Measurements from ENCODE around the gene ATG7.

The ATG7 gene

DNA sequence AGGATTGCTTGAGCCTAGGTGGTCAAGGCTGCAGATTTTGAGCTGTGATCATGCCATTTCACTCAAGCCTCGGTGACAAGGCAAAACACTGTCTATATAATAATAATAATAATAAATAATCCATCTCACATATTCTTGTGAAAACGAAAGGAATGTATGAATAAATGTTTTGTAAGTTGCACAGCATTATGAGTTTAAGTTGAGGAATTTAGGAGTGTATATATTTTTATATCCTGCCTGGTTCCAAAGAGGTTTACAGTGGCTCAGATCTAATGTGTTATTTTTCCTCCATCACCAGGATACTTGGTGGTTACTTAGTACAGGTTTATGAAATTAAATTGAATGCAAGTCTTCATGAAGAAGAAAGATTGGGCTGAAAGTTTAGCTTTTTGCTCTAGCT, 77.2 kb downstream of the ATG7 start:
- DNase-seq (ENCODE audit: low read depth, low spot score) = no peak

DNA sequence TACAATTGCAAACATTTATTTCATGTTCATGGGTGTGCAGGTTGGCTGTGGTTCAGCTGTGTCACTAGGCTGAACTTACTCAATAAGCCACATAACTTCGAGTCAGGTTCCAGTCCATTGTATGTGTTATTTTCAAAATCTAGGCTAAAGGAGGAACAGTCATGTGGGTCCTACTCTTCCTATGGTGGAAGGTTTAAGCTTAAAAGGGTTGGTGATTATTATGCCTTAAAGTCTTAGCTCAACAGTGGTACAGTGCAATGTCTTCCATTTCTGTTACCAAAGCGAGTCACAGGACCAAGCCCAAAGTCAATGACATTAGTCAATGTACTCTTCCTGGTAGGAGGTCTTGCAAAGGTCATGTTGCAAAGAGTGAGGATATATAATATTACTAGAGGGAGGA, 78.2 kb downstream of the ATG7 start:
- no peak for DNase-seq (ENCODE audit: low read depth, low spot score)

DNA sequence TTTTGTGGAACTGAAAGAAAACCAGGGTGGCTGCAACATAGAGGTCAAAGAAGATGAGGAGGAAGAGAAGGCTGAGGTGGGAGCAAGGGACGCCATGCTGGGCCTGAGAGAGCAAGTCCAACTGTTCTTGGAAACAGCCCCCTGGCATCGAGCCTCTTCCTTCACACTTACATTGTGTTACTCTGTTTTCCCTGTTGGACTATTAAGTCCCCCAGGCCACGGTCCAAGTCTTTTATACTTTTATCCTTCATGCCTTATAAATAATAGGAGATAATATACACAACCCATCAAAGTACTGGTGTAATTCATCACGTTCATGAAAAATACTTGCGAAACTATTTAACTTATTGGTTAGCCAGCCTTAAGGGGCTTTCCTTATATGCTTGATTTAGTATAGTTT, 79.3 kb downstream of the ATG7 start:
- DNase-seq (ENCODE audit: low read depth, low spot score) = no peak

DNA sequence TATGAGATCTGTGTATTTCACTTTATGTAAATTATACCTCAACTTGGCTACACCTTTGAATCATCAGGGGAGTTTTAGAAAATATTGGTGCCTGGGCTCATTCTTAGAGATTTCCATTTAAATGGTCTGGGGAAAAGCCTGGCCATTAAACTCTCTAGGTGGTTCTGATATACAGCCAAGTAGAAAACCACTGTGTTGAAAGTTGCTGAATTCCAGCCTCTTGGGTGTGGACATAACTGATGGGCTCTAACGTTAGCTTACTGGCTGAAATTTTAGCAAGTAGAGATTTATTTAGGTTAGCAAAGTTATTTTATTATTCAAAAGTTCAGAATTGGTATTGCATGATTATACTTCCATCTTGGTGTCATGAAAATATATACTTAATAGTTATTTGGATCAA, 84.1 kb downstream of the ATG7 start:
- DNase-seq (ENCODE audit: low read depth, low spot score) = no peak

DNA sequence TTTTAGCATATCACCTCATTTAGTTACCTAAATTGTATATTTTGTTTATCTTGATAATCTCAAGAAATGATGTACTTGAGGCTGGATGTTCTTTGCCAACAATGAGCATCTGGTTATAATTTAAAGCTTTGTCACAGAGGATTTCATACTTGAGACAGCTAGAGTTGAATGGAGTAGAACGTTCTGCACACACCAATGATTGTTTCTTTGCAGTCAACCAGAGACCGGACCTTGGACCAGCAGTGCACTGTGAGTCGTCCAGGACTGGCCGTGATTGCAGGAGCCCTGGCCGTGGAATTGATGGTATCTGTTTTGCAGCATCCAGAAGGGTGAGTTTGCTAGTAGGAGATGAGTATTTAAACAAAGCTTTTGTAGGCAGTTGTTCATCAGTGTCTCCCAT, 90.4 kb downstream of the ATG7 start:
- DNase-seq (ENCODE audit: low read depth, low spot score) = no peak

DNA sequence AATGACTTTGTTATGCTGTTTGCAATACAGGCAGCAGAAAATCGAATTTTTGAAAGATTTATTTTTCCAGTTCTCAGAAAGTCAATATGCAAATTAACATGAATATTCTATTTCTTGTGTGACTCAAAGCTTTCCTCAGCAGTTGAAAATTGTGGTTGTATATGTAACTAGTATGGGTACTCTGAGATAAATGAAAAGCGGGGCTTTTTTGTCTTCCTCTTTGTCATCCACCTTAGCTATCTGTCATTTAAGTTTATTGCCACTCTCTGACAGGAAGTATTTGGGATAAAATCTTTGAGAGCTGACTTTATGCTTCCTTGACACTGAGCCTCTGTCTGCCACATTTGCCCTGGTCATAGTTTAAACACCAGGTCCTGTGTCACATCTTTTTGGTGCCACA, 91.5 kb downstream of the ATG7 start:
- no peak for DNase-seq (ENCODE audit: low read depth, low spot score)

DNA sequence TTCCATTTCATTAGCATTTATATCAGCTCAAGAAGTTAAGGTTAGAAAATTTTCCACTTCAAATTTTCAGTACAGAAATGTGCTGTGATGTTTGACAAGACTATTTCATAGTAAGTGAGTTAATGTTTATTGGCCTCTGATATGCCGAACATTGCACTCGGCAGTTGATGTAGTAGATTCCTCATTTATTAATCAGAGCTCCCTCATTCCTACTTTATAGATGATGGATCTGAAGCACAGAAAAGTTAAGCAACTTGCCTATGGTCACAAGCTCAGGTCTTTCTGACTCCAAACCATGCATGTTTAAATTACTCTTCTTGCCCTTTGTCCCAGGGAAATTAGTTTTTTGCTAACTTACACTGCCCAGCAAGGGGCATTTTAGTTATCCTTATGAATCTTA, 92.0 kb downstream of the ATG7 start:
- DNase-seq (ENCODE audit: low read depth, low spot score) = no peak

DNA sequence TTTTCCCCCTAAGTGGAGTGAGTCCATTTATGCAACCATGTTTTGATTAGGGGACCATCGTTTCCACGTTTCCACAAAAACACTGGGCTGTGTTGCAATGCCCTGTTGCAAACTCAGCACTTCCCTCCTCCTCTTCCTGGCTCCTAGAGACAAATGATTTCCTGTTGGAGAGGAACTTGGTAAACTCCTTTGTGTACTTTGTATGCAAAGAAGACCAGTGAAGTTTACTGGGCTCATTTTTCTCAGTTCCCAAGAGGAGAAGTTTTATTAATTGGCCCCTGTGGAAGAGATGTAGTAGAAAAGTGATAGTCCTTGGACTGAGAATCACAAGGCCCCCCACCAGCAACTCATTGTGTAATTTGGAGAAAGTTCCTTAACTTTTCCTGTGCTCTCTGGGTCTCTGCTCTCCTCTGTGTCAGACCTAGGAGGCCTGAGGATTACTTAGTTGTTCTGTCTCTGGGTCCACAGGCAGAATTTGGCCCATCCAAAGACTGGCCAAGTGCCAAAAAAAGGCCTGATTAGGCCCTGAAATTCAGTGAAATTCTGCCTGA, 95.0 kb downstream of the ATG7 start:
- DNase-seq (ENCODE audit: low read depth, low spot score) = no peak

DNA sequence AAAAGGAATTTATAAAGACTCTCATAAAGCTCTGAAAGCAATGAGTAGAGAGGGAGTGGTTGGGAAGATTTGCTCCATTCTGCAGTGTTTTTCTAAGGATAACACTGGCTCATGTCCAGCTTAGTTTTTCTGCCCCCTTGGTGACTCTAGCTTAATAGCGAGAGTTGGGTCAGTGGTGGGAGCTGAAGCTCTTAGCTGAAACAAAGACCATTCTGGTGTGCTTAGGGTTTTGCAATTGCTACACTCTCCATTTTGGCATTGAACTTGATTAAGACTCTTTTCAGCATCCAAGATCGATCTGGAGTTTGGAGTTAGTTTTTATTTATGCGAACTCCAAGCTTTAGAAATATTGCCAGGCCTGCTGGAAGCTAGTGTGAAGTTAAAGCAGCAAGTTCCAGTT, 98.0 kb downstream of the ATG7 start:
- no peak for DNase-seq (ENCODE audit: low read depth, low spot score)

DNA sequence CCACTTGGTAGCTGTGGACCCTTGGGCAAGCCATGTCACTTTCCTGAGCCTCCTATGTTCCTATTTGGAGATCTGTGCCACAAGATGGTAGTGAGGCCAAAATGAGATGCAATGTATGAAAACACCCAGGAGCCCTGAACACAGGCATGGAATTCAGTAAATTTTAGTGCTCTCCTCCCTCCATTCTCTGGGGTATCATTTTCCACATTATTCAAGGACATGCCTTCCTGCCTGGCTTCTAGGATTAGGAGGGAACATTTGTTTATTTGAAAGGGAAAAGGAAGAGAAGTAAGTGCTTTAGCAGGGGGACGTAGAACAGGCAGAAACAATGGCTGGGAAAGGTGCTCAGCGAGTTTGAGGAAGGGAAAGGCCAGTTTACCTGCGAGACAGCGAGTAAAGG, 98.8 kb downstream of the ATG7 start:
- no peak for DNase-seq (ENCODE audit: low read depth, low spot score)

DNA sequence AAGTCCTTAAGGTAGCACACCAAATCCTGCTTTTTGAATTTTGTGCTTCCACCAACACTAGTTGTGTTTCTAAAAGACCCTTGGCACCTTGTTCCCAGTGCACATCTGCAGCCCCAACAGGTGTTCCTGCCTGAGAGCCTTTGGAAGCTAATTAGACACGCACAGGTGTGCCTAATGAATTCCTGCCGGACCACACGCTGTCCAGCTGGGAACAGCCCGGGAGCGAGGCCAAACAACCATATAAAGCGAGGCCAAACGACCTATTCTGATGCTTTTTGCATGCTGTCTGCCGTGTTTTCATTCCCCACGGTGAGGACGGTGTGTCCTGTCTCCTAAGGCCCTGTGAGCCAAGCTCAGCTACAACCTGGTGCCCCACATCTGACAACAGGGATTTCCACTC, 99.5 kb downstream of the ATG7 start:
- no peak for DNase-seq (ENCODE audit: low read depth, low spot score)

DNA sequence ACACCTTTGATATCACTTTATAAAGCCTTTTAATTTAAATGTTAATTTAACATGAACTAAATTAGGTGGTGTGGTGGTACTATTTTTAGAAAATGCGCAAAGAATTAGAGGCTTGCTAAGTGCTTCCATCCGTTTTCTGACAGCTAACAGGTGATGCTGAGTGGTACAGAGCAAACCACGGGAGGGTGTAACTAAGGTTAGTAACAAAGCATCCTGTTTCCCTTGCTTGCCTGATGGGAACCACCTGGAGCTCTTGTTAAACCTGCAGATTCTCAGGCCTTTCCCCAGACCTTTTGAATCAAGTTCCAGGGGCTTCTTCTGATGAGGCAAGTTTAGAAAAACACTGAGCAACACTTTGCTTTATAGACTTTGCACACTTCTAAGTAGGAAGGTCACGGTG, 101.0 kb downstream of the ATG7 start:
- no peak for DNase-seq (ENCODE audit: low read depth, low spot score)

DNA sequence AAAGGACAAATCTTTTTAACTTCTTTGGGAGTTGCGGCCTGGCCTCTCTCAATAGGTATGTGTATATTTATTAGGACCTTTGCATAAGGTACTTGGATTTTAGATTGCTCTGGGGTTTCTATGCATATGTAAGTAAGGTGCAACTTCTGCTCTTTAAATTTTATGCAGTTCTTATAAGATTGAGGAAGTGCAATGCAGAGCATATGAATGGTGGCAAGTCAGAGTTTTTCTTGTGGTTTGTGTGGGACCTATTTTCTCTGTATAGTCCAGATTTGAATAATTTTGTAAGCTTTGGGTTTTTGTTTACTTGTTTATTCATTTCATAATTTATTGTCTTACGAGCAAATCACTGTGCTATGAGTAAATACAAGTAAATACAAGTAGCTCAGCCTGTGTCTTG, 101.5 kb downstream of the ATG7 start:
- no peak for DNase-seq (ENCODE audit: low read depth, low spot score)

DNA sequence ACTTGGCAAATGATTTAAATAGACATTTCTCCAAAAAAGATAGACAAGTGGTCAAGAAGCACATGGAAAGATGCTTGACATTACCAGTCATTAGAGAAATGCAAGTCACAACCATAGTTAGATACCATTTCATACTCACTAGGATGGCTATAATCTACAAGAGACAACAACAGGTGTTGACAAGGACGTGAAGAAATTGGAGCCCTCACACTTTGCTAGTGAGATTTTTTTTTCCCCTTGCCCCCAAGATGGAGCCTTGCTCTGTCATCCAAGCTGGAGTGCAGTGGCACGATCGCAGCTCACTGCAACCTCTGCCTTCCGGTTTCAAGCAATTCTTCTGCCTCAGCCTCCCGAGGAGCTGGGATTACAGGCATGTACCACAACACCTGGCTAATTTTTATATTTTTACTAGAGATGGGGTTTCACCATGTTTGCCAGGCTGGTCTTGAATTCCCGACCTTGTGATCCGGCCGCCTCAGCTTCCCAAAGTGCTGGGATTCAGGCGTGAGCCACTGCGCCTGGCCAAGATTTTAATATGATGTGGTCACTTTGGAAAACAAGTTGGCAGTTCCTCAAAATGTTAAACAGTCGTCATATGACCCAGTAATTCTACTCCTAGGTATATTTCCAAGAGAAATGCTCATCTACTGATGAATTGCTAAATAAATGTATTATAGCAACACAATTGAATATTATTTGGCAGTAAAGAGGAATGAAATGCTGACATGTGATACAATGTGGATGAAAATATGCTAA, 103.3 kb downstream of the ATG7 start:
- DNase-seq (ENCODE audit: low read depth, low spot score) = no peak

DNA sequence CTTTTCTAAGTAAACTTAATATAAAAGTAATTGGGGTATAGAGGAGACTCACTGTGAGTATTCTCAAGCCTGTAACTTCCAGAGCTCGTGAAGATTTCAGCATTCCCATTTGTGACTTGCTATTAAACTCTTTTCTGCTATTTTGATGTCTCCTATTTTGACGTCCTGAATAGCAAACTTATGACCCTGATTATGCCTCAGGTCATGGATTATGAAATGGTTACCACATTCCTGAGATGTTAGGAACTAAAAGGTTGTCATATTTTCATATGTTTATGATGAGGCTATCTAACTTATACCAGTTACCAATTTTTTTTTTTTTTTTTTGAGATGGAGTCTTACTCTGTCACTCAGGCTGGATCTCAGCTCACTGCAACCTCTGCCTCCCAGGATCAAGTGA, 105.5 kb downstream of the ATG7 start:
- DNase-seq (ENCODE audit: low read depth, low spot score) = no peak

DNA sequence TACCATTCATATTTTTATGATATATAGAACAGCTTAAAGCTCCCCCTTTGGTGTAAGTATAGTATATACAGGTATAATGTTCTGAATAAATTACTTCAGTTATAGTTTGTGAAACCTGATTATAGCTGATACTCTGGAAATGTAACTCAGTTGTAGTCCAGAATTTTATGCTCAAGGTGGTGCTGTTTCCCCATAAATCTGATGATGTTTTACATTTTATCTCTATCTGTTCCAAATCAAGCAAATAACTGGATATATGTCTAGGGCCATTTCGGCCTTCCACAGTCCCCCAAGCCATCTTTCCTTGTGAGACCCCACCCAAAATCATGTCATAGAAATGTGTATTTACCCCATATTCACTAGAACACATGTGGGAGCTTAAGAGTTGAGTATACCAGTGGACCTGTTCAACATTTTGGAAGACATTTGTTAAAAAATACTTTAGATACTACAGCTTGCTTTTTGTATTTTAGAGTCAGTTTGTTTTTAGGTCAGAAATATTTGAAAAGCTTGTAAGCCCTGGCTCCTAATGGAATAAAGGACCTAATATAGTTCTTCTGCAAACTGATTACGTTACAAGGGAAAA, 107.1 kb downstream of the ATG7 start:
- no peak for DNase-seq (ENCODE audit: low read depth, low spot score)

DNA sequence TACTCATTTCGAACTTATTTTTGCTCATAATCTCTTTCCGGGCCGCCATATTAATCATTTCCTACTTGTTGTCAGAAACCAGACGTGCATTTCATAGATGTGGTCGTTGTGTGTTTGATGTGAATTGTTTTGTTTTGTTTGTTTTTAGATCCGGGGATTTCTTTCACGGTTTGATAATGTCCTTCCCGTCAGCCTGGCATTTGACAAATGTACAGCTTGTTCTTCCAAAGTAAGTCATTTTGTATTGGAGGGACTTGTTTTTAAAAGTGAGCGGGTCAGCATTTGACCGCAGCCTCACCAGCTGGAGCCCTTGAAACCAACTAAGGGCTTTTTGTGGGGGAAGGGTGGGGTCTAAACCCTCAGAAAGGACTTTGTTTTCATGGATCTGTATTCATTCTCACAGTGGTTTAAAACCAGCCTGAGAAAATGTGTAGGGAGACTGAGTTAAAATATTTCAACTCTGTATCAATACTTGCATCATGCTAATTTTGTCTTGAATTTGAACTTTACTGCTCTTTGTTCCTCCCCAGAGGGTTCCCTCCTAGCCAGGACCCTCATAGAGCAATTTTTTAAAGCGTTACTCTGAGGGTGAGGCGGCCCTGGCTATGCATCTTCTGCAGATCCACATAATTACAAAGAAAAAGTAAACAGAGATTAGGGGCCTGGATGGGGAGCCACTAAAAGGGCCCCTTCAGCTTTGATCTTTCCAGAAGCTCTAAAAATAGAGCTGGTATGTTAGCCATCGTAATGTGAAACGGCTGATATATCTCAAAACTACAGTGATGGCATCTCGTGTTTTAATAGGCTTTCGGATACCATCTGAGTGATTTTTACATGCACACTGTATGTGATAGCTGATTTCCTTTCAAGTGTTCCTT, 107.9 kb downstream of the ATG7 start:
- DNase-seq (ENCODE audit: low read depth, low spot score) = peak; percentile 18

DNA sequence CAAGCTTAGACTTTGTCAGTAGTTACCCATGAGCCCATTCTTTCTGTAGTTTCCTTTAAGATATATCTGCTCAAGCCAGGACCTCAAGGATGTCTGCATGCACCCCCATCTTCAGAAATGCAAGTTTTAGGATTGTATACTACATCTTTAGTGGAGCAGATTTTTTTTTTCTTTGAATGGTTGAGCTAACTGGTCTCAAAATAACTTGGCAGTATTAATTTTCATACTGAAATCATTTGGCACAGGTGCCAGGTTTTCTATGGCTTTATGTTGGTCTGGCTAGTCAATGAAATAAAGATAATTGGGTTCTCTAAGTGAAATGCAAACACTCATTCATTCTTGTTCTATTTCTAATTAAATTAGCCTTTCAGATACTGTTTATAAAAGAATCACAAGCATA, 108.9 kb downstream of the ATG7 start:
- no peak for DNase-seq (ENCODE audit: low read depth, low spot score)

DNA sequence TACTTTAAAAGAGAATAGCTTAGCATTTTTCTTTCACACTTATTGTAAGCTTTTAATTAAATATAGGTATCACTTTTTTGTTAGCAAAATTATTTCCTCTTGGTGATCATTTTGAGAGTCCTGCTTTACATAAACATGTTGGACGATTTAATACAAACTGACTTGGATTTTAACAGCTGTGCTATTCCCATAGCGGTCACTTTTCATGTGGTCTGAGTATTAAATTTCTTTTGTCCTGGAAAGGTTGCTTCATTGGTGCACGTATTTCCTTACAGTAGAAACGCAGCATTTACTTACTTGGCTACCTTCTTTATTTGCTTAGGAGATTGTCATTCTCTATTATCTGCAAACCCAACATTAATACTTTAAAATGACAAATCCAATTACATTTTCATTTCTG, 109.4 kb downstream of the ATG7 start:
- DNase-seq (ENCODE audit: low read depth, low spot score) = no peak

DNA sequence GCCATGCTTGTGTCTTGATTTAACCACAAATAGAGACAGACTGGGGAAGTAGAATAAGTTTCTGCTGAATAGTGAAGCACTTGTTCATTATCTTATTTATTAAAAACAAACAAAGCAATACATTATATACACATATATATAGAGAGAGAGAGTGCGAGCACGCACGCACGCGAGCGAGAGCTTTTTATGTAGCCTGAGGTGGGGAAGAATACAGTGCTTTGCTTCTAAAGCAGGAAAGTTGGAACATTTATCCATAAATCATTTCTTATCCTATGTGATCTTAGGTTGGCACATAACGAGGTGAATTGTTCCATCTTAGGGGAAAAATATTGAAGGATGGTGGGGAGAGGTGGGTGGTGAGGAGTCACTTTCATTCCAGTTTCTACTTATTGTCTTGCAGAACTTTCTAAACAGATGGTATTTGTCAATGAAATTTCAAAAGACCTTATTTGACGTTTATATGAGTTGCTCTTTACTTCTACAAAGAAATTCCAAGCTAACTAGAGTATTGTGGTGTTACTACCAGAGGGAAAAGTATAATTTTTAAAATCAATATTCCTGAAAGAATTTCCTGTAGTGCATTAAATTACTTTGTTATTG, 110.0 kb downstream of the ATG7 start:
- DNase-seq (ENCODE audit: low read depth, low spot score) = no peak

DNA sequence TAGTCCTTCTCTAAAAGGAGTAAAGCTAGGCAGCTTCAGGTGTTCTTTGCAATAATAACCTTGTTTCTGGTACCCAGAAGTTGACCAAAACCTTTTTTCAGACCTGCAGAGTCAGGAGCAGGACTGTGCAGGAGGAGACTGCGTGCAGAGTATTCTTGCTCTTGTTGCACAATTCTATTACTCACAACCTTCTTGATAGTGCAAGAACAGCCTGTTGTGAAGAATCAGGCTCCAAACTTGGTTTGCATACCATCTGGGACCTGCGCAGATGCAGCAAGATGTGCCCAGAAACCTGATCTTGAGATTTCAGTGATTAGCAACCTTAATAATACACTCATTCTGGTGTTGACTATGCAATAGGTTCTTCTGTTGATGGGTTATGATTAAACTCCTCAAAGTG, 111.9 kb downstream of the ATG7 start:
- no peak for DNase-seq (ENCODE audit: low read depth, low spot score)

DNA sequence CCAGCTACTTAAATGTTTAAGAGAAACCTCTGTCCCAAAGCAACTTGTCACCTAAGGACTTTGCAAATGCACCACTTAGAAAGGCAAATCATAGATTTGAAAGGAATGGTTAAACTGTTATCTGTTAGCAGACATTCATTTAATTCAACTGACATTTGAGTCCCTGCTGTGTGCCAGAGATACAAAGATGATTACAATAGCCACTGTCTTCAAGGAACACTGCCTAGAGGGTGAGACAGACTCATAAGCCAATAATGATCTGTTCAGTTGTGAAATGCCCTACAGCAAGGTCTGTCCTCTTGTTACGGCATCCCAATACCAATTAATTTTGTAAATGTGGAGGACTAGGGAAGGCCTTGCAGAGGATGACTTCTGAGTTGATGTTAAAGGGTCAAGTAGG, 113.1 kb downstream of the ATG7 start:
- no peak for DNase-seq (ENCODE audit: low read depth, low spot score)
